ENCODE data around the gene PGR.

DNA sequence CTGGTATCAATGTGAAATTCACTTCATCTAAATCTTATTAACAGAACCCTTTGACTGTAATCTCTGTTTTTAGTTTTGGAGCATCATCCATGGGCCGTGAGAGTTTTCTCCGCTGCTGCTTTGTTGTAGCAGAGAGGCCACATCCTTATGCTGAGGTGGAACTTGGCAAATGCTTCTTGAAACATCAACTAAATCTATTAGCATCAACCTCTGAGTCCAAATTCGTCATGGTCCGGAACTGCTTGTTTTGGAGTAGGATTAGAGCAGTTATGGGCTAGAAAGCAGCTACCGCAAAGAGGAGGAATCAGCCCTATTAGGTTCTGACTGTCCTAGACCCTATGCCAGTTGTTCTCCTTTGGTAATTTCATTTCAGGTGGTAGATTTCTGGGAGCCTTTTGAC is 117.7 kb downstream of the PGR start:
- TF ChIP-seq, protein P1, sequence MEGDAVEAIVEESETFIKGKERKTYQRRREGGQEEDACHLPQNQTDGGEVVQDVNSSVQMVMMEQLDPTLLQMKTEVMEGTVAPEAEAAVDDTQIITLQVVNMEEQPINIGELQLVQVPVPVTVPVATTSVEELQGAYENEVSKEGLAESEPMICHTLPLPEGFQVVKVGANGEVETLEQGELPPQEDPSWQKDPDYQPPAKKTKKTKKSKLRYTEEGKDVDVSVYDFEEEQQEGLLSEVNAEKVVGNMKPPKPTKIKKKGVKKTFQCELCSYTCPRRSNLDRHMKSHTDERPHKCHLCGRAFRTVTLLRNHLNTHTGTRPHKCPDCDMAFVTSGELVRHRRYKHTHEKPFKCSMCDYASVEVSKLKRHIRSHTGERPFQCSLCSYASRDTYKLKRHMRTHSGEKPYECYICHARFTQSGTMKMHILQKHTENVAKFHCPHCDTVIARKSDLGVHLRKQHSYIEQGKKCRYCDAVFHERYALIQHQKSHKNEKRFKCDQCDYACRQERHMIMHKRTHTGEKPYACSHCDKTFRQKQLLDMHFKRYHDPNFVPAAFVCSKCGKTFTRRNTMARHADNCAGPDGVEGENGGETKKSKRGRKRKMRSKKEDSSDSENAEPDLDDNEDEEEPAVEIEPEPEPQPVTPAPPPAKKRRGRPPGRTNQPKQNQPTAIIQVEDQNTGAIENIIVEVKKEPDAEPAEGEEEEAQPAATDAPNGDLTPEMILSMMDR (IDR thresholded peaks at IDR 0.05; ENCODE audit: low read length), result no peak
- no peak for TF ChIP-seq EZH2 (IDR thresholded peaks at IDR 0.05; ENCODE audit: borderline replicate concordance, low read length)

All from OCI-LY1 (cell line).